Smooth muscle cell (in vitro differentiated cells): ENCODE measurements around the gene CLEC2L. TPM values are rescaled to one million over a fixed set of nuclear protein-coding genes. Genes with fewer than 3 reads are reported as not detected.

Experiments
- DNase-seq: peaks from one replicate; lab custom pipeline; 2025; ENCODE audit not compliant: unreplicated experiment; lab: John Stamatoyannopoulos, UW
- H2AFZ ChIP-seq: fragments of 200-600 bp; sonication (generic); 2 replicates; pipeline ENCODE4 v1.6.0; 2016; ENCODE audit warnings: antibody characterized with exemption, low read depth, mild to moderate bottlenecking
- H3F3A ChIP-seq: fragments of 200-600 bp; sonication (generic); 2 replicates; pipeline ENCODE4 v1.6.0; 2017; ENCODE audit warnings: antibody characterized with exemption, low read depth
- H3K27ac ChIP-seq: fragments of 200-600 bp; sonication (generic); 2 replicates; pipeline ENCODE4 v1.5.1; 2016; ENCODE audit warnings: low read depth, mild to moderate bottlenecking
- H3K27me3 ChIP-seq: fragments of 200-600 bp; sonication (generic); 2 replicates; pipeline ENCODE4 v1.6.1; 2016; ENCODE audit warnings: low read depth, mild to moderate bottlenecking
- H3K36me3 ChIP-seq: fragments of 200-600 bp; sonication (generic); 2 replicates; pipeline ENCODE4 v1.5.1; 2016; ENCODE audit warnings: low read depth
- H3K4me1 ChIP-seq: fragments of 200-600 bp; sonication (generic); 2 replicates; pipeline ENCODE4 v1.5.1; 2016; ENCODE audit warnings: low read depth
- H3K4me2 ChIP-seq: fragments of 200-600 bp; sonication (generic); 2 replicates; pipeline ENCODE4 v1.6.0; 2016; ENCODE audit warnings: mild to moderate bottlenecking
- H3K4me3 ChIP-seq: fragments of 200-600 bp; sonication (generic); 2 replicates; pipeline ENCODE4 v1.5.1; 2016; ENCODE audit warnings: mild to moderate bottlenecking
- H3K79me2 ChIP-seq: fragments of 200-600 bp; sonication (generic); 2 replicates; pipeline ENCODE4 v1.6.0; 2016; ENCODE audit warnings: low read depth, mild to moderate bottlenecking
- H3K9ac ChIP-seq: fragments of 200-600 bp; sonication (generic); 2 replicates; pipeline ENCODE4 v1.6.0; 2016; ENCODE audit warnings: low read depth
- H3K9me3 ChIP-seq: fragments of 200-600 bp; sonication (generic); replicated peaks from 2 replicates; pipeline ENCODE4 v1.5.1; 2016; ENCODE audit warnings: low read depth
- H4K20me1 ChIP-seq: fragments of 200-600 bp; sonication (generic); 2 replicates; pipeline ENCODE4 v1.6.0; 2016; ENCODE audit warnings: low read depth
- CTCF ChIP-seq: fragments of 200-600 bp; sonication (generic); IDR thresholded peaks from 2 replicates; pipeline ENCODE4 v1.5.1; 2017; ENCODE audit warnings: borderline replicate concordance, mild to moderate bottlenecking, antibody characterized with exemption; ENCODE audit not compliant: insufficient read depth, poor library complexity, severe bottlenecking
- WGBS: methylation state at CpG from one replicate; pipeline ENCODE4 v1.1.7; 2016; ENCODE audit warnings: low lambda C conversion rate; 5-methylcytosine and 5-hydroxymethylcytosine counted together
- polyA plus RNA-seq: library from polyadenylated mRNA; unstranded; fragments of >200 nt; fragmentation: Nextera tagmentation; extraction: Ambion mirVana; gene quantifications from 2 replicates; pipeline ENCODE4 v1.2.1, GENCODE V29; 2016
- total RNA-seq: library from RNA; depleted of rRNA; stranded (reverse); fragments of >200 nt; gene quantifications from 2 replicates; pipeline ENCODE4 v1.2.3, GENCODE V29; 2014

Gene CLEC2L
- total and polyA plus RNA-seq, 2 experiments from 2014 or later, result not detected

DNA sequence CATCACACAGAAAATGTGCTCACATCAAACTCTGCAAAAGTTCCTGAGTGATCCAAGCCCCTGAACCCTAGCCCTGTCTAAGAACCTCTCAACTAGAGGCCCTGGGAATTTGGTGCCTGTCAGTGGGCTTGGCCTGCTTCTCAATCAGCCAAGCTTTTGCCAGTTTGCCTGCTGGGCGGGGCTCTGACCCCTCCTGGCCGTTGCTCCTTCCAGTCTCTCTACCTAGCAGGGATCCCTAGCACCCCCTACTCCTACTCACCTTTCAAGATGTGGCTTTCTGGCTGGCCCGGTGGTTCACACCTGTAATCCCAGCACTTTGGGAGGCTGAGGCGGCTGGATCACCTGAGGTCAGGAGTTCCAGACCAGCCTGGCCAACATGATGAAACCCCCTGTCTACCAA is 42.1 kb upstream of the CLEC2L start:
- no peak for DNase-seq
- no peak for TF ChIP-seq CTCF
- H3K27me3 ChIP-seq, result peaks cover 60% of the 10 kb centered on the region

DNA sequence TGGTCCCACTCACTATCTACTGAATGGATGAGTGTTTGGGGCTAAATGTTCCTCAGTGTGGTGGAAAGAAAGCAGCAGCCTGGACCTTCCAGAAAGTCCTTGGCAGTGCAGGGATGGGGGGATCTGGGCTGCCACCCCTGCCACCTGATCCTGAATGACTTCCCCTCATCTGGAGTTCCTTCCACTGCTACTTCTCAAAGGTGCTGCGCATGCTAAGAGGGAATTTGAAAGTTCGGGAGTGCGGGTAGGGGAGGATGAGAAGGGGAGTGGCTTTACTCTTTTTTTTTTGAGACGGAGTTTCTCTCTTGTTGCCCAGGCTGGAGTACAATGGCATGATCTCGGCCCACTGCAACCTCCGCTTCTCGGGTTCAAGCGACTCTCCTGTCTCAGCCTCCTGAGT is 41.4 kb upstream of the CLEC2L start:
- Histone ChIP-seq H2AFZ (no peak overlapping the region), H4K20me1 (no peaks in the 10 kb centered on the region), H3K4me1 (peaks cover 5% of the 10 kb centered on the region), H3K4me3 (no peak overlapping the region), H3K27me3 (peaks cover 64% of the 10 kb centered on the region), H3K36me3 (no peaks in the 10 kb centered on the region), H3K79me2 (no peaks in the 10 kb centered on the region), H3K9ac (no peak overlapping the region), H3F3A (no peaks in the 10 kb centered on the region), H3K27ac (no peak overlapping the region), H3K4me2 (no peak overlapping the region), H3K9me3 (no peaks in the 10 kb centered on the region)
- whole genome bisulfite sequencing, result 51% methylated on average over 8 of the region's 8 CpGs
- no peak for DNase-seq
- no peak for TF ChIP-seq CTCF

More for the DNA sequence above, 42.1 kb upstream of the CLEC2L start:
- Histone ChIP-seq H3K9ac (no peak overlapping the region), H3K36me3 (no peaks in the 10 kb centered on the region), H3F3A (no peaks in the 10 kb centered on the region), H3K4me3 (no peak overlapping the region), H3K9me3 (no peaks in the 10 kb centered on the region), H3K27ac (no peak overlapping the region), H3K4me2 (no peak overlapping the region), H4K20me1 (no peaks in the 10 kb centered on the region), H3K4me1 (peaks cover 5% of the 10 kb centered on the region), H3K79me2 (no peaks in the 10 kb centered on the region), H2AFZ (no peak overlapping the region)
- 73% methylated on average over 4 of the region's 4 CpGs for whole genome bisulfite sequencing

DNA sequence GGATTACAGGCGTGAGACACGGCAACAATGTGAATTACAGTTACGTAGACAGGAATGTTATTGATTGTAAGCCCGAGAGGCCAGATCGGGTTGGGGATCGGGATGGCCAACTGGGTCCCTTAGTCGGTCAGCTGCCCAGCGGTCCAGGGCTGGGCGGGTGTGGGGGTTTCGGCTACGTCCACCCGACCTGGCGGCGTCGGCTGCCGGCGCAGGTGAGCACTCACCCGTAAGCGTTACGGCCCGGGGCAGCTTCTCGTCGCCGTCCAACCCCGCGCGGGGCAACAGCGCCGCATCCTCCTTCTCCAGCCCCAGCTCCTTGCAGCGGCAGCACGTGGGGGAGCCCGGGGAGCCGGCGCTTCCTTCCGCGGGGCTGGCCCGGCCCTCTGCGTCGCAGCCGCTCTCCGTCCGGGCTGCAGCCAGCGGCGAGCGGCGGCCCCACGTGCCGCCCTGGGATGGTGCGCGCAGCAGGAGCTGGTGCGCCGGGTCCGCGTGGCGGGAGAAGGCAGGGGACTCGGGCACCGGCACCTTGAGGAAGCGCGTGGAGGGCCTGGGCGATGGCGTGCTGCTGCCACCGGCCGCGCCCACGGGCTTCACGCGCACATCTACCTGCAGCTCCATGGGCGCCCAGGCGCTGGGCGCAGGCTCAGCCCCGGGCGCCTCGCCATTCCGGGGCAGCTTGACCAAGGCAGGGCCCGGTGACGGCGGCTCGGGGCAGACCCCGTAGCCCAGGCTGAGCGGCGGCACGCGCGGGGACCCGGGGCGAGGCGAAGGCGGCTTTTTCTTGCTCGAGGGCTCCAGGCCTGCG is 40.6 kb upstream of the CLEC2L start:
- H3K4me1 ChIP-seq, result peaks cover 5% of the 10 kb centered on the region
- WGBS, result 3% methylated on average over 82 of the region's 90 CpGs
- TF ChIP-seq CTCF, result no peak

More for the DNA sequence above, 40.6 kb upstream of the CLEC2L start:
- no peaks in the 10 kb centered on the region for H3K79me2 ChIP-seq
- H2AFZ ChIP-seq, result peak overlapping the region; percentile 54
- H3K36me3 ChIP-seq, result no peaks in the 10 kb centered on the region
- H3K4me2 ChIP-seq, result peak overlapping the region; percentile 86
- no peak for DNase-seq
- H3K4me3 ChIP-seq, result peak overlapping the region; percentile 37
- no peaks in the 10 kb centered on the region for H4K20me1 ChIP-seq
- no peak overlapping the region for H3K27ac ChIP-seq
- H3K9ac ChIP-seq, result no peak overlapping the region
- no peaks in the 10 kb centered on the region for H3K9me3 ChIP-seq
- no peaks in the 10 kb centered on the region for H3F3A ChIP-seq
- peaks cover 67% of the 10 kb centered on the region for H3K27me3 ChIP-seq
